Adipocyte (in vitro differentiated cells): ENCODE data around the gene RPN2.

Experiments
- DNase-seq: peaks from one replicate; pipeline ENCODE4 v3.0.0-alpha.2; 2015; ENCODE audit warnings: low read depth
- H3K27me3 ChIP-seq: replicated peaks from 2 replicates; pipeline ENCODE4 v1.7.0; 2013; ENCODE audit warnings: mild to moderate bottlenecking, low read length, moderate library complexity; ENCODE audit not compliant: control insufficient read depth, insufficient read depth
- H3K36me3 ChIP-seq: 2 replicates; pipeline ENCODE4 v1.7.0; 2013; ENCODE audit warnings: low read length, mild to moderate bottlenecking, moderate library complexity; ENCODE audit not compliant: control insufficient read depth, insufficient read depth, severe bottlenecking
- H3K4me1 ChIP-seq: 2 replicates; pipeline ENCODE4 v1.7.0; 2013; ENCODE audit warnings: mild to moderate bottlenecking, low read length, moderate library complexity; ENCODE audit not compliant: control insufficient read depth, insufficient read depth
- H3K4me3 ChIP-seq: 2 replicates; pipeline ENCODE4 v1.7.0; 2013; ENCODE audit warnings: mild to moderate bottlenecking, low read length, moderate library complexity
- H3K9ac ChIP-seq: 2 replicates; pipeline ENCODE4 v1.7.0; 2013; ENCODE audit warnings: mild to moderate bottlenecking, low read length, moderate library complexity
- H3K9me3 ChIP-seq: 2 replicates; pipeline ENCODE4 v1.7.0; 2013; ENCODE audit warnings: mild to moderate bottlenecking, low read length, moderate library complexity; ENCODE audit not compliant: control insufficient read depth

Gene RPN2

GRCh38 chr20:37274851-37275524 lies 95.9 kb downstream of the RPN2 start:
- H3K9me3 ChIP-seq, result no peaks in the 10 kb centered on the region
- H3K9ac ChIP-seq, result no peak overlapping the region
- no peak for DNase-seq
- no peak overlapping the region for H3K4me3 ChIP-seq
- peaks cover 2% of the 10 kb centered on the region for H3K27me3 ChIP-seq
- no peaks in the 10 kb centered on the region for H3K36me3 ChIP-seq
- H3K4me1 ChIP-seq, result peaks cover 6% of the 10 kb centered on the region

- peak overlapping the region; percentile 5 for H3K9ac ChIP-seq
- H3K27me3 ChIP-seq, result peaks cover 5% of the 10 kb centered on the region
- peaks cover 6% of the 10 kb centered on the region for H3K4me1 ChIP-seq
- peak; percentile 90 for DNase-seq
- no peak overlapping the region for H3K4me3 ChIP-seq
- no peaks in the 10 kb centered on the region for H3K9me3 ChIP-seq
- H3K36me3 ChIP-seq, result no peaks in the 10 kb centered on the region
Observed at GRCh38 chr20:37276494-37277252, 97.5 kb downstream of the RPN2 start.

- Histone ChIP-seq H3K27me3 (peaks cover 5% of the 10 kb centered on the region), H3K9ac (peak overlapping the region; percentile 5), H3K36me3 (no peaks in the 10 kb centered on the region), H3K4me3 (no peak overlapping the region), H3K4me1 (peaks cover 6% of the 10 kb centered on the region), H3K9me3 (no peaks in the 10 kb centered on the region)
- no peak for DNase-seq
Observed at GRCh38 chr20:37277253-37277593, 98.1 kb downstream of the RPN2 start.

GRCh38 chr20:37278966-37279590 lies 99.9 kb downstream of the RPN2 start:
- Histone ChIP-seq H3K4me3 (no peak overlapping the region), H3K36me3 (no peaks in the 10 kb centered on the region), H3K9me3 (no peaks in the 10 kb centered on the region), H3K9ac (no peak overlapping the region), H3K27me3 (peaks cover 5% of the 10 kb centered on the region), H3K4me1 (peaks cover 11% of the 10 kb centered on the region)
- DNase-seq, result no peak

GRCh38 chr20:37279820-37280219 lies 100.7 kb downstream of the RPN2 start:
- Histone ChIP-seq H3K9me3 (no peaks in the 10 kb centered on the region), H3K36me3 (no peaks in the 10 kb centered on the region), H3K9ac (no peak overlapping the region), H3K27me3 (peaks cover 5% of the 10 kb centered on the region), H3K4me1 (peaks cover 11% of the 10 kb centered on the region), H3K4me3 (no peak overlapping the region)
- no peak for DNase-seq

GRCh38 chr20:37280403-37280802 lies 101.3 kb downstream of the RPN2 start:
- H3K4me3 ChIP-seq, result no peak overlapping the region
- peaks cover 5% of the 10 kb centered on the region for H3K27me3 ChIP-seq
- H3K4me1 ChIP-seq, result peaks cover 15% of the 10 kb centered on the region
- DNase-seq, result no peak
- H3K9ac ChIP-seq, result no peak overlapping the region
- no peaks in the 10 kb centered on the region for H3K36me3 ChIP-seq
- H3K9me3 ChIP-seq, result no peaks in the 10 kb centered on the region

GRCh38 chr20:37282556-37282955 lies 103.4 kb downstream of the RPN2 start:
- H3K27me3 ChIP-seq, result peaks cover 5% of the 10 kb centered on the region
- peaks cover 20% of the 10 kb centered on the region for H3K4me1 ChIP-seq
- no peaks in the 10 kb centered on the region for H3K36me3 ChIP-seq
- DNase-seq, result peak; percentile 89
- H3K4me3 ChIP-seq, result no peak overlapping the region
- no peaks in the 10 kb centered on the region for H3K9me3 ChIP-seq
- peak overlapping the region; percentile 21 for H3K9ac ChIP-seq

GRCh38 chr20:37283530-37284195 lies 104.5 kb downstream of the RPN2 start:
- Histone ChIP-seq H3K9ac (peak overlapping the region; percentile 21), H3K27me3 (peaks cover 5% of the 10 kb centered on the region), H3K4me1 (peaks cover 26% of the 10 kb centered on the region), H3K4me3 (no peak overlapping the region), H3K9me3 (no peaks in the 10 kb centered on the region), H3K36me3 (no peaks in the 10 kb centered on the region)
- no peak for DNase-seq

GRCh38 chr20:37284691-37285161 lies 105.6 kb downstream of the RPN2 start:
- no peak for DNase-seq
- H3K27me3 ChIP-seq, result peaks cover 5% of the 10 kb centered on the region
- peaks cover 29% of the 10 kb centered on the region for H3K4me1 ChIP-seq
- no peaks in the 10 kb centered on the region for H3K36me3 ChIP-seq
- H3K9ac ChIP-seq, result no peak overlapping the region
- no peaks in the 10 kb centered on the region for H3K9me3 ChIP-seq
- H3K4me3 ChIP-seq, result no peak overlapping the region

- Histone ChIP-seq H3K9ac (no peak overlapping the region), H3K9me3 (no peaks in the 10 kb centered on the region), H3K27me3 (no peaks in the 10 kb centered on the region), H3K36me3 (no peaks in the 10 kb centered on the region), H3K4me1 (peaks cover 31% of the 10 kb centered on the region), H3K4me3 (no peak overlapping the region)
- DNase-seq, result no peak
Observed at GRCh38 chr20:37285664-37286374, 106.7 kb downstream of the RPN2 start.
